Uterus (tissue), 2 donors: ENCODE data around the gene KBTBD7.

Experiments used
- CTCF ChIP-seq, 4 experiments: fragments of 200-600 bp in 2 of 4; fragments of 450-650 bp in 2 of 4; sonication (generic) in 2 of 4; IDR thresholded peaks; one replicate each; pipeline ENCODE4 v1.5.1; 2016 to 2019; ENCODE audit warnings: antibody characterized with exemption in 4 of 4, mild to moderate bottlenecking in 2 of 4, moderate library complexity in 1 of 4
- POLR2A ChIP-seq, 2 donors: fragments of 450-650 bp; IDR thresholded peaks; one replicate each; pipeline ENCODE4 v1.6.1; 2016; ENCODE audit warnings: antibody characterized with exemption in 2 of 2, mild to moderate bottlenecking in 1 of 2, moderate library complexity in 1 of 2

- TF ChIP-seq CTCF (IDR thresholded peaks at IDR 0.05) (no peak), POLR2A (IDR thresholded peaks at IDR 0.05) (no peak)
Observed at GRCh38 chr13:41154042-41154441, 40.3 kb downstream of the KBTBD7 start.
